Measurements from ENCODE around the gene GAS2L1. TPM values are rescaled to one million over a fixed set of nuclear protein-coding genes. Genes with fewer than 3 reads are reported as not detected.

GAS2L1 gene
- total and polyA plus RNA-seq, 2 donors (not counting 1 experiment from before 2014, with no cell fraction given) = 0.25 TPM; not detected in 1

- ATAC-seq (ENCODE audit: low read depth) (no peak), DNase-seq (no peak)
- H3K27ac Mint-ChIP-seq = no peak overlapping the region
- Histone ChIP-seq H3K4me2 (replicated peaks; ENCODE audit: low read depth, low read length, poor library complexity, severe bottlenecking) (no peak overlapping the region), H3K9ac (ENCODE audit: low read length) (no peak overlapping the region), H3K36me3 (replicated peaks in 1 of 2; ENCODE audit: control extremely low read depth in 1 of 2, control insufficient read depth in 1 of 2, extremely low read depth in 1 of 2, insufficient read depth in 2 of 2, low read length in 1 of 2) (peaks cover 5 to 28% of the 10 kb centered on the region in 2 experiments), H3K79me2 (ENCODE audit: control insufficient read depth, insufficient read depth, low read length) (peaks cover 2% of the 10 kb centered on the region), H3K4me1 (ENCODE audit: control insufficient read depth in 2 of 2, insufficient read depth in 2 of 2, low read length in 2 of 2) (peaks cover 11 to 15% of the 10 kb centered on the region in 2 donors), H3K4me3 (ENCODE audit: control extremely low read depth in 1 of 5, extremely low read depth in 1 of 5, insufficient read depth in 1 of 5, low read depth in 2 of 5, low read length in 4 of 5) (no peak overlapping the region), H2AFZ (ENCODE audit: insufficient read depth, low read depth, low read length, poor library complexity, severe bottlenecking) (no peak overlapping the region), H3K27me3 (replicated peaks in 1 of 4; ENCODE audit: control extremely low read depth in 1 of 4, control insufficient read depth in 3 of 4, insufficient read depth in 4 of 4, low read length in 3 of 4) (peaks cover 0 to 22% (median 15%) of the 10 kb centered on the region in 4 experiments), H4K20me1 (ENCODE audit: control insufficient read depth, insufficient read depth, low read length, poor library complexity, severe bottlenecking) (peaks cover 19% of the 10 kb centered on the region), H3K27ac (ENCODE audit: low read length in 2 of 2) (no peak overlapping the region), H3K9me3 (ENCODE audit: control extremely low read depth in 1 of 3, control insufficient read depth in 2 of 3, insufficient read depth in 1 of 3, low read length in 2 of 3) (peaks cover 0 to 8% (median 0%) of the 10 kb centered on the region in 3 donors)
- peaks cover 14% of the 10 kb centered on the region for H3K4me1 Mint-ChIP-seq
- intact Hi-C loops (cut with micrococcal nuclease) = no loop called here
- POLR2A ChIA-PET = no interaction called here
- H3K9me3 Mint-ChIP-seq (ENCODE audit: insufficient read depth) = no peaks in the 10 kb centered on the region
- peaks cover 18% of the 10 kb centered on the region for H3K27me3 Mint-ChIP-seq
- WGBS (ENCODE audit: insufficient coverage) = 100% methylated on average over 1 of the region's 2 CpGs
- no peak overlapping the region for H3K4me3 Mint-ChIP-seq
- no peak for TF ChIP-seq EZH2 (IDR thresholded peaks at IDR 0.05; ENCODE audit: borderline replicate concordance, insufficient read depth, low read depth, low read length, poor library complexity, severe bottlenecking)
- no peak for TF ChIP-seq CTCF (IDR thresholded peaks at IDR 0.05)
- CTCF ChIA-PET = no interaction called here
Observed at GRCh38 chr22:29302402-29302680, 4.1 kb upstream of the GAS2L1 start.

- no peak for TF ChIP-seq CTCF (IDR thresholded peaks at IDR 0.05)
- TF ChIP-seq EZH2 (IDR thresholded peaks at IDR 0.05; ENCODE audit: borderline replicate concordance, insufficient read depth, low read depth, low read length, poor library complexity, severe bottlenecking) = no peak
- Mint-ChIP-seq H3K9me3 (ENCODE audit: insufficient read depth) (no peaks in the 10 kb centered on the region), H3K4me1 (peaks cover 17% of the 10 kb centered on the region), H3K4me3 (no peak overlapping the region), H3K27ac (no peak overlapping the region), H3K27me3 (peaks cover 21% of the 10 kb centered on the region)
- Histone ChIP-seq H3K36me3 (replicated peaks in 1 of 2; ENCODE audit: control extremely low read depth in 1 of 2, control insufficient read depth in 1 of 2, extremely low read depth in 1 of 2, insufficient read depth in 2 of 2, low read length in 1 of 2) (peaks cover 5 to 23% of the 10 kb centered on the region in 2 experiments), H3K4me1 (ENCODE audit: control insufficient read depth in 2 of 2, insufficient read depth in 2 of 2, low read length in 2 of 2) (peaks cover 11 to 17% of the 10 kb centered on the region in 2 donors), H3K4me3 (ENCODE audit: control extremely low read depth in 1 of 5, extremely low read depth in 1 of 5, insufficient read depth in 1 of 5, low read depth in 2 of 5, low read length in 4 of 5) (no peak overlapping the region), H3K79me2 (ENCODE audit: control insufficient read depth, insufficient read depth, low read length) (peaks cover 2% of the 10 kb centered on the region), H3K27me3 (replicated peaks in 1 of 4; ENCODE audit: control extremely low read depth in 1 of 4, control insufficient read depth in 3 of 4, insufficient read depth in 4 of 4, low read length in 3 of 4) (peaks cover 0 to 27% (median 16%) of the 10 kb centered on the region in 4 experiments), H3K4me2 (replicated peaks; ENCODE audit: low read depth, low read length, poor library complexity, severe bottlenecking) (no peak overlapping the region), H3K27ac (ENCODE audit: low read length in 2 of 2) (no peak overlapping the region), H4K20me1 (ENCODE audit: control insufficient read depth, insufficient read depth, low read length, poor library complexity, severe bottlenecking) (peaks cover 14% of the 10 kb centered on the region), H3K9me3 (ENCODE audit: control extremely low read depth in 1 of 3, control insufficient read depth in 2 of 3, insufficient read depth in 1 of 3, low read length in 2 of 3) (peaks cover 0 to 11% (median 0%) of the 10 kb centered on the region in 3 donors), H2AFZ (ENCODE audit: insufficient read depth, low read depth, low read length, poor library complexity, severe bottlenecking) (no peak overlapping the region), H3K9ac (ENCODE audit: low read length) (no peak overlapping the region)
- no peak for ATAC-seq (ENCODE audit: low read depth)
- 66% methylated on average over 12 of the region's 13 CpGs for WGBS (ENCODE audit: insufficient coverage)
- no peak for DNase-seq
- POLR2A ChIA-PET = interaction anchor here (0.6 kb wide), 1 partner anchor 75 kb away, joined by 3 read pairs; no protein-coding TSS in a partner anchor
- intact Hi-C loops (cut with micrococcal nuclease) = no loop called here
- CTCF ChIA-PET = no interaction called here
Observed at GRCh38 chr22:29302681-29303465, 3.6 kb upstream of the GAS2L1 start.

All from B cell (primary cell).